D721Med (cell line): ENCODE measurements around the gene ZNRD2.

Experiments used
- DNase-seq: peaks from one replicate; pipeline ENCODE4 v3.0.0; 2011; ENCODE audit warnings: low spot score; ENCODE audit not compliant: insufficient read length
- FAIRE-seq: peaks from 2 replicates; lab custom pipeline; 2011; peaks lifted over from hg19 to GRCh38; lab: Jason Lieb, UNC
- TF ChIP-seq, protein P1 (sequence below): IDR thresholded peaks from 2 replicates; pipeline ENCODE4 v1.5.1; 2012; ENCODE audit warnings: mild to moderate bottlenecking, control low read depth; ENCODE audit not compliant: insufficient read depth; ENCODE audit errors: missing control alignments

ZNRD2 gene

GRCh38 chr11:65540290-65541092 lies 29.8 kb upstream of the ZNRD2 start:
- DNase-seq: peak; percentile 99

GRCh38 chr11:65541093-65541982 lies 28.9 kb upstream of the ZNRD2 start:
- TF ChIP-seq, protein P1, sequence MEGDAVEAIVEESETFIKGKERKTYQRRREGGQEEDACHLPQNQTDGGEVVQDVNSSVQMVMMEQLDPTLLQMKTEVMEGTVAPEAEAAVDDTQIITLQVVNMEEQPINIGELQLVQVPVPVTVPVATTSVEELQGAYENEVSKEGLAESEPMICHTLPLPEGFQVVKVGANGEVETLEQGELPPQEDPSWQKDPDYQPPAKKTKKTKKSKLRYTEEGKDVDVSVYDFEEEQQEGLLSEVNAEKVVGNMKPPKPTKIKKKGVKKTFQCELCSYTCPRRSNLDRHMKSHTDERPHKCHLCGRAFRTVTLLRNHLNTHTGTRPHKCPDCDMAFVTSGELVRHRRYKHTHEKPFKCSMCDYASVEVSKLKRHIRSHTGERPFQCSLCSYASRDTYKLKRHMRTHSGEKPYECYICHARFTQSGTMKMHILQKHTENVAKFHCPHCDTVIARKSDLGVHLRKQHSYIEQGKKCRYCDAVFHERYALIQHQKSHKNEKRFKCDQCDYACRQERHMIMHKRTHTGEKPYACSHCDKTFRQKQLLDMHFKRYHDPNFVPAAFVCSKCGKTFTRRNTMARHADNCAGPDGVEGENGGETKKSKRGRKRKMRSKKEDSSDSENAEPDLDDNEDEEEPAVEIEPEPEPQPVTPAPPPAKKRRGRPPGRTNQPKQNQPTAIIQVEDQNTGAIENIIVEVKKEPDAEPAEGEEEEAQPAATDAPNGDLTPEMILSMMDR: no peak
- FAIRE-seq: no peak
- no peak for DNase-seq

More at GRCh38 chr11:65540290-65541092, 29.8 kb upstream of the ZNRD2 start:
- FAIRE-seq: no peak
- TF ChIP-seq, protein P1: peak; percentile 71

- FAIRE-seq (no peak), DNase-seq (no peak)
- TF ChIP-seq, protein P1: no peak
These were observed 27.4 kb upstream of the ZNRD2 start for GRCh38 chr11:65542738-65543390.

DNA sequence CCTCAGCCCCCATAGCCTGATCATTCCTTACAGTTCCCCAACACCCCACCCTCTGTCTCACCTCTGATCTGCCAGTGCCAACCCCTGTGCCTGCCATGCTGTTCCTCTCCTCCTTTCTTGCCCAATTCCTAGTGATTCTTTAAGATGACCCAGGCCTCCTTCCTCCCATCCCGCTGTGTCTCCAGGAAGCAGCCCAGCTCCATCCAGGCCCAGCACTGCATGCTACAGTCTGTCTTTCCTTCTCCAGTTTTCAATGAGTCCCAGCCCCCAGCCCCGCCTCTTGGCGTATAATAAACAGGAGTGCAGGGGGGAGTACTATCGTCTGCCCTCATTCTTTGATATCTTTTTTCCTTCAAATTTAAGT lies 24.4 kb upstream of the ZNRD2 start:
- FAIRE-seq (no peak), DNase-seq (no peak)
- TF ChIP-seq, protein P1: no peak

DNA sequence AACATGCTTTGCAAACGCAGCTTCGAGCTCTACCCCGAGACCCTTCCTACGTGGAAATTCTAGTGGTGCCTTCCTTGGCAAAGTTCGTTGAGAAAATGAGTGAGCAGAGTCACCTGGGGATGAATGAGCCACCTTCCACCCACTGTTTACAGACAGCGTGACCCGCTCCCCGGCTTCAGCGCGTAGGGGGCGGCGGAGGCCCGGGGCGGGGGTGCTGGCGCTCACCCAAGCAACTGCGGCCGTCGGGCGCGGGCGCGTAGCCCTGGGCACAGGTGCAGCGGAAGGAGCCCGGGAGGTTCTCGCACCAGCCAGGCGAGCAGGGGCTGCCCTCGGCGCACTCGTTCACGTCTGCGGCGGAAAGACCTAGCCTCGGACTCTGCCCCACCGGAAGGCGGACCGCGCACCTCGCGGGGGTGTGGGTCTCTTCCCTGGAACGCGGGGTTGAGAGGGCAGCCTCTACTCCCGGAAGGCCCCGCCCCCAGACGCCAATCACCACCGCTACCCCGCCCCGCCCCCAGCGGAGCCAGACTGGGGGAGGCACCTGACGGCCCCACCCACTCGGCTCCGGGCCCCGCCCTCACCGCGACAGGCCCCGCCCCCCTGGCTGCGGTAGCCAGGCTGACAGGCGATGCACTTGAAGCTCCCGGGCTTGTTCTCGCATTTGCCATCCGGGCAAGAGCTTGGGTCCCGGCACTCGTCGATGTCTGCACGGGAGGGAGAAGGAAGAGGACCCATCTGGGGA lies 23.9 kb upstream of the ZNRD2 start:
- TF ChIP-seq, protein P1: no peak
- DNase-seq (peak; percentile 68), FAIRE-seq (no peak)

DNA sequence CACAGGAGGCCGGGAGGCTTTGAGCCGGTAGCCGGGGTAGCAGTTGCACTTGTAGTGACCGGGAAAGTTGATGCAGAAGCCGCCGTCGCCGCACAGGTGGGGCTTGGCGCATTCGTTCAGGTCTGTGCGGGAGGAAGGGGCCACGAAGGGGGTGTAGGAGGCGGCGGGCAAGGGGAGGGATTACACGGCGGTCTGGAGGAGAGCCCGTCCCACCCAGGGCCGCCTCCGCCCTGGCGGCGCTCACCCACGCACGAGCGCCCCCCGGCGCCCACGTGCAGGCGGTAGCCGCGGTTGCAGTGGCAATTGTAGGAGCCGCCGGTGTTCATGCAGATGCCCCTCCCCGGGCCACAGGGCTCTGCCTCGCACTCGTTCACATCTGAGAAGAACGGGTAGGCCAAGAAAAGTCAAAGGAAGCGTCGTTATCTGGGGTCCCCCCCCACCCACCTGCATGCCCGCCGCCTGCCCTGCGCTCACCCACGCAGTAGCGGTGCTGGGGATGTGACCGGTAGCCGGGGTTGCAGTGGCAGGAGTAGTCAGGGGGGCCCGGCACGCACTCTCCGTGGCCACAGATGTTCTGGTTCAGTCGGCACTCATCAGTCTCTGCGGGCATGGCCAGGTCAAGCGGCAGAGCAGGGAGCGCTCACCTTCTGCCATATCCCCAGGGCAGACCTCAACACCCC lies 22.7 kb upstream of the ZNRD2 start:
- FAIRE-seq: no peak
- no peak for DNase-seq
- TF ChIP-seq, protein P1: no peak
